ENCODE results near the gene SORCS1.
A peak's percentile ranks its signal among the peaks of the same experiment; 100 is the strongest.

SORCS1 gene

DNA sequence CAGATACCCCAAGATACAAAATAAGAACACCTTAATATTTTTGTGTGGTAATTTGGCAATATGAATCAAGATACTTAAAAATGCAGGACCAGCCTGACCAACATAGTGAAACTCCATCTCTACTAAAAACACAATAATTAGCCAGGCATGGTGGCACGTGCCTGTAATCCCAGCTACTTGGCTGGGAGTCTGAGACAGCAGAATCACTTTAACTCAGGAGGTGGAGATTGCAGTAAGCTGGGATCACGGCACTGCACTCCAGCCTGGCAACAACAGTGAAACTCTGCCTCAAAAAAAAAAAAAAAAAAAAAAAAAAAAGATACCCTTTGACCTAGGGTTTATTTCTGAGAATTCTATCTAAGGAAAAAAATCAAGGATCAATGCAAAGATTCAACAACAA, 450.7 kb downstream of the SORCS1 start:
- Histone ChIP-seq H3K27me3 (replicated peaks; ENCODE audit: insufficient read depth, low read length) (no peaks in the 10 kb centered on the region), H3K9me3 (replicated peaks; ENCODE audit: insufficient read depth, low read length) (no peaks in the 10 kb centered on the region), H2AFZ (ENCODE audit: low read length) (no peak overlapping the region)

DNA sequence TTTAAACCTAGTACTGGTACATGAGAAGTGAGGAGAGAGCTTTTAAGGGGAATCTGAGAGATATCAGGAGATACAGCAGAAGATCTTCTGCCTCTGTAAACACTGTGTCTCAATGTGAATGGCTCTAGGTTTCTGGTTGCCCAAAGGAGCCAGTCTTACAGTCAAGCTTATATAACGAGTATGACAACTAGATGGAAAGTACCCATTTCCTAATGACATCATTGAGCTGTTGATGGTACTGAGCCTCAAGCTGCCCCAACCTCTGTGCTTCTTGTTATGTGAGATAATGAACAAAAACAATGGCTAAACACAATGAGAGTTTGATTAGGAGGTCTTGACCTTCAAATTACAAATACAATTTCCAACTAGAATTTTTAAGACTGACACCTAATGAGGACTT, 451.5 kb downstream of the SORCS1 start:
- H3K27me3 ChIP-seq (replicated peaks; ENCODE audit: insufficient read depth, low read length) = no peaks in the 10 kb centered on the region
- no peak overlapping the region for H3K27ac ChIP-seq (ENCODE audit: low read length)
- H3K4me3 ChIP-seq (ENCODE audit: low read length) = no peak overlapping the region
- H3K9me3 ChIP-seq (replicated peaks; ENCODE audit: insufficient read depth, low read length) = no peaks in the 10 kb centered on the region
- DNase-seq = no peak
- H2AFZ ChIP-seq (ENCODE audit: low read length) = no peak overlapping the region
- H3K9me2 ChIP-seq (replicated peaks; ENCODE audit: insufficient read depth, low read length) = no peaks in the 10 kb centered on the region
- H4K20me1 ChIP-seq (ENCODE audit: insufficient read depth, low read length) = no peaks in the 10 kb centered on the region
- no peak for TF ChIP-seq EZH2phosphoT487 (IDR thresholded peaks at IDR 0.05; ENCODE audit: low read length)
- H3F3A ChIP-seq (ENCODE audit: insufficient read depth, low read length) = no peaks in the 10 kb centered on the region
- no peaks in the 10 kb centered on the region for H3K79me2 ChIP-seq (ENCODE audit: low read length)
- no peaks in the 10 kb centered on the region for H3K4me1 ChIP-seq (ENCODE audit: low read length)
- no peak overlapping the region for H3K4me2 ChIP-seq (ENCODE audit: low read depth, low read length)
- H3K36me3 ChIP-seq (replicated peaks; ENCODE audit: insufficient read depth, low read length) = no peaks in the 10 kb centered on the region
- no peak overlapping the region for H3K9ac ChIP-seq (ENCODE audit: low read length)

More for the DNA sequence above, 450.7 kb downstream of the SORCS1 start:
- Histone ChIP-seq H3K4me1 (ENCODE audit: low read length) (no peaks in the 10 kb centered on the region), H3K4me3 (ENCODE audit: low read length) (no peak overlapping the region), H3K9ac (ENCODE audit: low read length) (no peak overlapping the region), H3K27ac (ENCODE audit: low read length) (no peak overlapping the region), H3K36me3 (replicated peaks; ENCODE audit: insufficient read depth, low read length) (no peaks in the 10 kb centered on the region), H3K79me2 (ENCODE audit: low read length) (no peaks in the 10 kb centered on the region), H3F3A (ENCODE audit: insufficient read depth, low read length) (no peaks in the 10 kb centered on the region), H3K4me2 (ENCODE audit: low read depth, low read length) (no peak overlapping the region), H4K20me1 (ENCODE audit: insufficient read depth, low read length) (no peaks in the 10 kb centered on the region), H3K9me2 (replicated peaks; ENCODE audit: insufficient read depth, low read length) (no peaks in the 10 kb centered on the region)
- DNase-seq = no peak
- TF ChIP-seq, protein P1, sequence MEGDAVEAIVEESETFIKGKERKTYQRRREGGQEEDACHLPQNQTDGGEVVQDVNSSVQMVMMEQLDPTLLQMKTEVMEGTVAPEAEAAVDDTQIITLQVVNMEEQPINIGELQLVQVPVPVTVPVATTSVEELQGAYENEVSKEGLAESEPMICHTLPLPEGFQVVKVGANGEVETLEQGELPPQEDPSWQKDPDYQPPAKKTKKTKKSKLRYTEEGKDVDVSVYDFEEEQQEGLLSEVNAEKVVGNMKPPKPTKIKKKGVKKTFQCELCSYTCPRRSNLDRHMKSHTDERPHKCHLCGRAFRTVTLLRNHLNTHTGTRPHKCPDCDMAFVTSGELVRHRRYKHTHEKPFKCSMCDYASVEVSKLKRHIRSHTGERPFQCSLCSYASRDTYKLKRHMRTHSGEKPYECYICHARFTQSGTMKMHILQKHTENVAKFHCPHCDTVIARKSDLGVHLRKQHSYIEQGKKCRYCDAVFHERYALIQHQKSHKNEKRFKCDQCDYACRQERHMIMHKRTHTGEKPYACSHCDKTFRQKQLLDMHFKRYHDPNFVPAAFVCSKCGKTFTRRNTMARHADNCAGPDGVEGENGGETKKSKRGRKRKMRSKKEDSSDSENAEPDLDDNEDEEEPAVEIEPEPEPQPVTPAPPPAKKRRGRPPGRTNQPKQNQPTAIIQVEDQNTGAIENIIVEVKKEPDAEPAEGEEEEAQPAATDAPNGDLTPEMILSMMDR (IDR thresholded peaks at IDR 0.05; ENCODE audit: low read length) = no peak
- TF ChIP-seq EZH2phosphoT487 (IDR thresholded peaks at IDR 0.05; ENCODE audit: low read length) (no peak), EZH2 (optimal IDR thresholded peaks at IDR 0.05; ENCODE audit: low read depth, low read length) (no peak)

DNA sequence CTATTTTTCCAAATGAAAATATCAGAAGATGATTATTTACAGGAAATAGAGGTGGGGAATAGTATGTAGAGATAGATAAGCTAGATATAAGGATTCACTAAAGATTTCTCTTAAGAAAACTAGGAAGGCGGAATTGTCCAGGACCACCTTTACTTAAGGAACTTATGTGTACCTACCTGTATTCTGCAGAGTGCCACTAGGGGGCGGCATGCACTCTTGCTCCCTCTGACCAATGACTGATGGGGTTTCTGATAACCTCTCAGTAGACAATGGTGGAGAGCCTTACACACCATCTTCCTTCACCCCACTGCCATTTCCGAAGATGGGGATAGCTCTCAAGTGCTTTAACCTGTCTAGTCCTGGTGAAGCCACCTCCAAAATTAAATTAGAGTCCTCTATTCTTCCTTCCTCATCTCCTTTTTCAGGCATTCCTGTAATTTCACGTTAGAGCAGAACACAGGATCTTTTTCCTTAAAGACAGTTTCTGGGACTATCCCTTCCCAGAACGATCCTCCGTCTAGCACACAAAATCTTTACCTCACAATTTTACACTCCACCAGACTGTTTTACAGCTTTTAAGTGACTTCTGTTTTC, 453.1 kb downstream of the SORCS1 start:
- H3F3A ChIP-seq (ENCODE audit: insufficient read depth, low read length) = no peaks in the 10 kb centered on the region
- peak; percentile 34 for DNase-seq
- no peaks in the 10 kb centered on the region for H3K27me3 ChIP-seq (replicated peaks; ENCODE audit: insufficient read depth, low read length)
- TF ChIP-seq, protein P1 (IDR thresholded peaks at IDR 0.05; ENCODE audit: low read length) = peak; percentile 72
- TF ChIP-seq EZH2phosphoT487 (IDR thresholded peaks at IDR 0.05; ENCODE audit: low read length) (no peak), EZH2 (optimal IDR thresholded peaks at IDR 0.05; ENCODE audit: low read depth, low read length) (no peak)
- no peaks in the 10 kb centered on the region for H3K4me1 ChIP-seq (ENCODE audit: low read length)
- no peak overlapping the region for H3K4me2 ChIP-seq (ENCODE audit: low read depth, low read length)
- no peak overlapping the region for H3K27ac ChIP-seq (ENCODE audit: low read length)
- H3K36me3 ChIP-seq (replicated peaks; ENCODE audit: insufficient read depth, low read length) = no peaks in the 10 kb centered on the region
- no peak overlapping the region for H3K9ac ChIP-seq (ENCODE audit: low read length)
- no peaks in the 10 kb centered on the region for H4K20me1 ChIP-seq (ENCODE audit: insufficient read depth, low read length)
- H3K9me2 ChIP-seq (replicated peaks; ENCODE audit: insufficient read depth, low read length) = no peaks in the 10 kb centered on the region
- H3K4me3 ChIP-seq (ENCODE audit: low read length) = no peak overlapping the region
- no peaks in the 10 kb centered on the region for H3K79me2 ChIP-seq (ENCODE audit: low read length)
- H3K9me3 ChIP-seq (replicated peaks; ENCODE audit: insufficient read depth, low read length) = no peaks in the 10 kb centered on the region
- no peak overlapping the region for H2AFZ ChIP-seq (ENCODE audit: low read length)

DNA sequence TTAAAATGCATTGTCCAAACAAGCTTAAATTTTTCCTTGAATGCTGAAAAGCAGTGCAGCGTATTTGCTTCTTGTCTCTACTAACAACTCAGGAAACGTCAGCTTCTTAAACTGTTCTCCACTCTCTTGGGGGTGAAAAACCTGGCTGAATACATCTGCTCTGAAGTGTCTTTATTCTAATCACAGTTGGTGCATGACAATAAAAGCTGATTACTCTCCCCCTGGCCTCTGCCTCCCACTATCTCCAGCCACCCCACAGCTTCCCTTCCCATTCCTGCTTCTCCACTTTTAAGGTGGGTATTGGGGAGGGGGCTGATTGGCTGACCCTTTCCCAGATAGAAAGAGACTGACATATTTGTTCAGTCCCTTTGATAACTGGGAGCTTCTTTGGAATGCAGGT, 456.0 kb downstream of the SORCS1 start:
- no peaks in the 10 kb centered on the region for H3K4me1 ChIP-seq (ENCODE audit: low read length)
- H3K4me3 ChIP-seq (ENCODE audit: low read length) = no peak overlapping the region
- no peaks in the 10 kb centered on the region for H4K20me1 ChIP-seq (ENCODE audit: insufficient read depth, low read length)
- H2AFZ ChIP-seq (ENCODE audit: low read length) = no peak overlapping the region
- no peak overlapping the region for H3K27ac ChIP-seq (ENCODE audit: low read length)
- no peak overlapping the region for H3K4me2 ChIP-seq (ENCODE audit: low read depth, low read length)
- no peaks in the 10 kb centered on the region for H3K9me3 ChIP-seq (replicated peaks; ENCODE audit: insufficient read depth, low read length)
- H3K9me2 ChIP-seq (replicated peaks; ENCODE audit: insufficient read depth, low read length) = no peaks in the 10 kb centered on the region
- H3F3A ChIP-seq (ENCODE audit: insufficient read depth, low read length) = no peaks in the 10 kb centered on the region
- H3K79me2 ChIP-seq (ENCODE audit: low read length) = no peaks in the 10 kb centered on the region
- no peak for TF ChIP-seq EZH2phosphoT487 (IDR thresholded peaks at IDR 0.05; ENCODE audit: low read length)
- TF ChIP-seq EZH2 (optimal IDR thresholded peaks at IDR 0.05; ENCODE audit: low read depth, low read length) = no peak
- TF ChIP-seq, protein P1 (IDR thresholded peaks at IDR 0.05; ENCODE audit: low read length) = no peak
- DNase-seq = no peak
- no peaks in the 10 kb centered on the region for H3K36me3 ChIP-seq (replicated peaks; ENCODE audit: insufficient read depth, low read length)
- H3K9ac ChIP-seq (ENCODE audit: low read length) = no peak overlapping the region
- no peaks in the 10 kb centered on the region for H3K27me3 ChIP-seq (replicated peaks; ENCODE audit: insufficient read depth, low read length)
